Mucosa of gallbladder (tissue), 1 donor: ENCODE results near the gene DCPS. TPM values are rescaled to one million over a fixed set of nuclear protein-coding genes. Genes with fewer than 3 reads are reported as not detected.
A peak's percentile ranks its signal among the peaks of the same experiment; 100 is the strongest.
"Not testable (repeated sequence)": the region's sequence is repeated elsewhere in the genome, so short reads cannot be mapped to it uniquely, and the experiment has no call there.

Experiments used
- DNase-seq: peaks from one replicate; pipeline ENCODE4 v3.0.0-alpha.2; 2020; ENCODE audit warnings: low spot score
- total RNA-seq: library from RNA; stranded (reverse); gene quantifications from one replicate; pipeline ENCODE4 v1.2.1, GENCODE V29; 2021
- donor health status: DM: no; HTN: no; CAD: no.

Gene DCPS, protein sequence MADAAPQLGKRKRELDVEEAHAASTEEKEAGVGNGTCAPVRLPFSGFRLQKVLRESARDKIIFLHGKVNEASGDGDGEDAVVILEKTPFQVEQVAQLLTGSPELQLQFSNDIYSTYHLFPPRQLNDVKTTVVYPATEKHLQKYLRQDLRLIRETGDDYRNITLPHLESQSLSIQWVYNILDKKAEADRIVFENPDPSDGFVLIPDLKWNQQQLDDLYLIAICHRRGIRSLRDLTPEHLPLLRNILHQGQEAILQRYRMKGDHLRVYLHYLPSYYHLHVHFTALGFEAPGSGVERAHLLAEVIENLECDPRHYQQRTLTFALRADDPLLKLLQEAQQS
- total RNA-seq = 34.6 TPM

DNA sequence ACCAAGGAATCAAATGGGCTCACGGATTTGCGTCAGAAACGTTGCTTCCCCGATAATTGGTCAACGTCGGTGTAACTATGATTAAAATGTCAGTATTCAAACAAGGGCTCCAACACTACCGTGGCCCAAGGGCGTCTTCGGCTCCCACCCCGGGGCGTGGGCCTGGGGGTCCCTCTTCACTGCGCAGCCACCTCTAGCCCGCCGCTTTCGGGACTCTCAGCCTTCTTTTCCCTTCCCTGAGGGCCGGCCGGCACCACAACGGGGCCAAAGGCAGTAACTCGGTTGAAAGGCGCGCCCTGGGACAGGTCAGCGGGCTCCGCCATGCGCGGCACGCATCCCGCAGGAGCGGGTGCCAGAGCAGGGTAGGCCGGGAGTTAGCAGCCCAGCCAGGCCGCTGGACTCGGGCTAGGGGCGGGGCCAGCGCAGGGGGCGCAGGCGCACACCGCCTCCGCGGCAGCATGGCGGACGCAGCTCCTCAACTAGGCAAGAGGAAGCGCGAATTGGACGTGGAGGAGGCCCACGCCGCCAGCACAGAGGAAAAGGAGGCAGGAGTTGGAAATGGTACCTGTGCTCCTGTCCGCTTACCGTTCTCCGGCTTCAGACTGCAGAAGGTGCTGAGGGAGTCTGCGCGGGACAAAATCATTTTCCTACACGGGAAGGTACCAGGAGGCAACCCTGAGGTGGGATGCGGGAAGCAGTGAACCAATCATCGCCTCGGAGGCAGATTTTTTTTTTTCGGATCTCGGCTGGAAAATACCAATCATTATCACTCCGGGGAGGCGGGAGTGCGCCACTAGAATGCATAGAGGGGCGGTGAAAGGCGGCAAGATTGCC, at the start of gene DCPS:
Gene DCPS, plus strand, starts transcription at position 438 of the 834 bp plus-strand sequence. Its CDS starts 21 bp downstream, at position 459.
- peak; percentile 91 for DNase-seq

DNA sequence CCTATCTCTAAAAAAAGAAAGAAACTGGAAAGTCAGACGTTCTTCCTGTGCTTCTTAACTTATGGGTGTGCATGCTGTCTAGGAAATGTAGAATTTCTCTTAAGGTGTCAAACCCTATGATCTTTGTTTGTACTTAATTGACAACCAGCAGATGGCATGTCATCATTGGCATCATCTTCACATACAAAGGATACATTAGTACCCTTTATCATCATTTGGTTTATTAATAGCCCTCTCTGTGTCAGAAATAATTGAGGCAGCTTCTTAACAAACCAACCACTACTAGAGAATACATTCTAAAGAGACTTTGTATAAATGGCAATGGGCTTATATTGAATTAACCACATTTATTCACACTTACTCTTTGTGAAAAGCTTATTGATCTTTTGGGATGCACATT, 49.0 kb upstream of the DCPS start:
- DNase-seq = no peak

DNA sequence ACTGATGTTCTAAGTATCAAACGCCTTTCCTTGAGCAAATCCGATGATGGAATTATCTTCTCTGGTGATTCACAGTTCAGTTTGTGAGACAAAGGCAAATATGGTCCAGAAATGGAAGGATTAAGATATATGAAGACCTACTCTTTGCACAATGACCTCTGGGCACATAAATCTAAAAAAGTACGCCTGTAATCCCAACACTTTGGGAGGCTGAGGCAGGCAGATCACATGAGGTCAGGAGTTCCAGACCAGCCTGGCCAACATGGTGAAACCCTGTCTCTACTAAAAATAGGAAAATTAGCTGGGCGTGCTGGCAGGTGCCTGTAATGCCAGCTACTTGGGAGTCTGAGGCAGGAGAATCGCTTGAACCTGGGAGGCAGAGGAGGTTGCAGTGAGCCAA, 48.4 kb upstream of the DCPS start:
- not testable (repeated sequence) for DNase-seq

DNA sequence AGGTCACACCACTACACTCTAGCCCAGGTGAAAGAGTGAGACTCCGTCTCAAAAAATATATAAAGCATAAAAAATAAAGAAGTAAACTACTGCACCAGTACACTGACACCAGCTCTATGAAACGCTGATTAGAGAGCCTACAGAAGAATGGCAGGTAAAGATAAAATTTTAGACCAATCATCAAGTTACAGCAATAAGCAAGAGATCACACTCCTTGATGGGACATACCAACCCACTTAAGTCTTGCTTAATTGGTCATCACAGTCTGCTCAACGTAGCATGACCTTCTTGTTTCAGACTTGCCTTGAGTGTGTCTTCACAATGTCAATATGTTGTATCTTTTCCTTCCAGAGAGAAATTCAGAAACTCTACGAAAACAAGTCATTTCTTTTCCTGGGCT, 47.6 kb upstream of the DCPS start:
- DNase-seq = no peak

DNA sequence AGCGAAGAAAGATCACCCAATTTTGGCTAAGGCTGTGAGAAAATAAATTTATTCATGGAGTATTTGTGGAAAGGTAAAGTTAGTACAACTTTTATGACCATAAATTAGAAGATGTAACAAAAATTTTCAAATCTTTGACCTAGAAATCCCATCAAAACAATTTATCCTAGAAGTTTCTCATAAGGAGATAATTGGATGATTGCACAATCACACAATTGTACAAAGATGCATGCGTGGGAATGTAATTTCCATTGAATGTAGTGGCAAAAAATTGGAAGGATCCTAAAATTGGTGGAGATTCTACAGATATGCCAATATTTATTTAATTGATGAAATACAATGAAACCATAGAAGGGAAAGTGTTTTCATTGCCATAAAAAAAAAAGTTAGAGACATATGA, 46.7 kb upstream of the DCPS start:
- DNase-seq = no peak

DNA sequence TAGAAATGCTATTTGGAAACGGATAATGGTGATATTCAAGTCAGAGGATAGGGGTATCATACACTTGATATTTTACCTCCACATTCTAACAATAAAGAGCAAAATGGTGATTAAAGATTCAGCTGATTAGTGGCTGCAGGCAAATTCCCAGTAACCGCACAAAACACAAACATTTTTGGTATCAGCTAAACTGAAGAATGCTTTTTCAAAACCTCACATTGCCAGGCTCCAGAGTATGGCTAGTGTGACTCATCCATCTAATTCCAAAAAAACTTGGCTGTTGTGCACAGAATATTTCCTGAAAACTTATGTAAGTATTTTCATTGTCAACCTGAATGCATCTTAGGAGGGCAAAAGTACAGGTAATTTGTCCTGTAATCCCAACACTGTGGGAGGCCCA, 46.1 kb upstream of the DCPS start:
- DNase-seq = no peak

DNA sequence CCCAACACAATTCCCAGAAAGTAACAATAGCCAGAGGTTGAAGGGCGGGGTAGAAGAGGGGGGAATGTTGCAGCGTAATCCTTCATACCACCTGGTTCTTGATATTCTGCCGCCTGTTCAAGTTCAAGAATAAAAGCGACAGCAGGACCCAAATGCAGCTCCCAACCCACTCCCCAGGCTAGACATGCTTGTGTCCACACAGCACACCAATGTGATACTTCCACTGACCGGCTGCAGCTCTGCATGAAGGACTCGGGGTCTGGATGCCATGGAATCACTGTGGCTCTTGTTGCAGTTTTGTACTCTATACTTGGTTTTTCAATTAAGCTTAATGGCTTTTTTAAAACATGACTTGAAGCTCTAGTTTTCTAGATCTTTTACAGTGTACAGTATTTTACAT, 41.6 kb upstream of the DCPS start:
- no peak for DNase-seq

DNA sequence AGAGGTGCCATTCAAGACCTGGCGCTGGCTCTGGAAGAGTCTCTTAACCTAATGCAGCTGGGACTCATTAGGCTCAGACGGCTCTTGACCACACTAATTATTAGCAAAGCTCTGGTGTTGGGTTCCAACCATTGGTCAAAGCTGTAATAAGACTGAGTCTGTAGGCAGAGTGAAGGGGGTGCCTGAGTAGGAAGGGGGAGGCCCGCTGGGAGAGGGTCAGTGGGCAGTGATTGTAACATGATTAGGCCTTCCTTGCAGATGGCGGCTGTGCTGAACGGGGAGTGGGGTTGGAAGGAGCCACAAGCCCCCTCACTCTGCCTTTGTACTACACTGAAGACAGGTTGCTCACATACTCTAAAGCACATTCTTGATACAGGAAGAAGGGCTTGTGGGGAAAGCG, 40.4 kb upstream of the DCPS start:
- DNase-seq = no peak

DNA sequence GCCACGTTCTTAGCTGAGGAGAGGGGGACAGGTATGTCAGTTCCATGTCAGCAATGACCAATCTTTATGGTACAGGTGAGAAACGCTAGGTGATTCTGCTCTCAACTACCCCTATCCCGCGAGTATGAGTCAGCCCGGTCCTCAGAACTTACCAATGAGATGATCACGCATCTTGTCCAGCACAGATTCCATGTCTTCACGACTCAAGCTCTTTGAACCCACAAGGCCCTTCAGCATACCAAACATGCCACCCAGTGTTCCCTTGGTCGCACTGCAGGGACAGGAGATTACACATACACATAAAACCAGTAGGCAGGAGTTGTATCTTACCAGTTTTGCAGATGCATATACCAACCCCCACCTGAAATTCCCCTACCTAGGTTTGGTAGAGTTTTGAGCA, 38.0 kb upstream of the DCPS start:
- DNase-seq = no peak

DNA sequence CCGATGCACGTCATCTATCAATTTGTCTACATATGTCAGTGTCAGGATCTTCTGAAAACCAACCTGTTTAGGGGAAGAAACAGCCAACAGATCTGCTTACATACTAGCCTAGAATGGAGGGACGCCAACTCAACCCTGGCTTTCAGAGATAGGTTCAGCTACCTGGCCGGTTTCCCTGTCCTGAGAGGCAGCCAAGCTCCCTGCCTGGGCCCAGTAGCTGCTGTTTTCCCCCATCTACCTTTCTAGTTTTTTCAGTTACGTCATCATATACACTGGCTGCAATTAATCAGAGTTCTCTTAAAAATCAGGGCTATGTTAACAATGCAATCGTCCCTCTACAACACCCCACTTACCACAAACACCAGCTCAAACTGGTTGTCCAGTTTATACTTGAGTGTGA, 36.2 kb upstream of the DCPS start:
- DNase-seq = no peak

DNA sequence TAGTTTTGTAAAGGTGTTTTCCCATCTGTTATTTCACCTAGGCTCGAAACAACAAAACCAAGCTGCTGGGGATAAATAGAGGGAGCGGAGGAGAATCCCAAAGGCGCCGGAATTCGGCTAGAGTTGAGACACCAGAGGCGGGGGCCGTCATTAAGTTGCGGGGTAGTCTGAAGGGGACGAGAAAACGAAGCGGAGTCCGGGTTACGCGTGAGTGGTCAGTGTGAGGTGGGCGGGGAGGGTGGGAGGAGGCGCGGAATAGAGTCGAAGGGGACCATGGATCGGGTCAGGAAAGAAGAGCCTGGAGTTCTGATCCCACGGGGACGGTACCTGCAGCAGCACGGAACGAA, 35.5 kb upstream of the DCPS start:
- DNase-seq = no peak

DNA sequence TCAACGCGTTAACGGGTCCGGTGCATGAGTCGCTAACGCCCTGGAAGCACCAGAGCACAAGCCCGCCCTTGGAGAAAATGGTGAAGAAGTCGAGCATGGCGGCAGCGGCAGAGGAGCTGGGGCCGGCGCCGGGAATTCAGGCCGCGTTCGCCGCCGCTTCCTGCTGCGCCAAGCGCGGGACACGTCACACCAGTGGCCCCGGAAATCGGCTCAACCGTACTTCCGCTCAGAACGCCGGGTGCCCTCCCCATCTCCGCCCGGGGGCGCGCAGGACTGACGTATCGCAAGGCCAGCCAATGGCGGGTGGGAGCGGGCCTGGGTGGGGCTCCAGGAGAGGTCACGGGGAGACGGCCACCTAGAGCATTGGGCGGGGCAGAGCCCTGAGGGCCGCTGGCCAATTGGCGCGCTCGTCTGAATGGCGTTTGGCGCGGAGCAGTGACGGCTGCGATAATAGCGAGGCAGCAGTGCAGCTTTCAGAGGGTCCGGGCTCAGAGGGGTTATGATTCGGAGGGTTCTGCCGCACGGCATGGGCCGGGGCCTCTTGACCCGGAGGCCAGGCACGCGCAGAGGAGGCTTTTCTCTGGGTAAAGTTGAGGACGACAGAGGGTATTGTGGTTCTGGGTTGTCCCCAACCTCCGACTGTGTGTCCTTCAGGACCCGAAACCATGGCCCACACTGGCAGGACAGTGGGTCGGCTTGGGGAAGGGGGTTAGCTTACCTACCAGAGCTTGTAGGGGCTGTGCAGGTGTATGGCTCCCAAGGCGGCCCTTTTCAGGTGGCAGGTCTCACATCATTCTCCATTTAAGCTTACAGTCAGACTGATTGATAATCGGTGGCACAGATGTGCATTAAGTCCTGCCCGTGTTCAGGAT, 34.9 kb upstream of the DCPS start, which contains the start of the genes FOXRED1 and SRPRA:
Gene FOXRED1, plus strand, starts transcription at position 447 of the 872 bp plus-strand sequence. Its CDS starts 53 bp downstream, at position 500.
Gene SRPRA, minus strand, starts transcription at position 188 of the 872 bp plus-strand sequence. Its CDS starts 91 bp downstream, at position 97.
- DNase-seq = peak; percentile 99

DNA sequence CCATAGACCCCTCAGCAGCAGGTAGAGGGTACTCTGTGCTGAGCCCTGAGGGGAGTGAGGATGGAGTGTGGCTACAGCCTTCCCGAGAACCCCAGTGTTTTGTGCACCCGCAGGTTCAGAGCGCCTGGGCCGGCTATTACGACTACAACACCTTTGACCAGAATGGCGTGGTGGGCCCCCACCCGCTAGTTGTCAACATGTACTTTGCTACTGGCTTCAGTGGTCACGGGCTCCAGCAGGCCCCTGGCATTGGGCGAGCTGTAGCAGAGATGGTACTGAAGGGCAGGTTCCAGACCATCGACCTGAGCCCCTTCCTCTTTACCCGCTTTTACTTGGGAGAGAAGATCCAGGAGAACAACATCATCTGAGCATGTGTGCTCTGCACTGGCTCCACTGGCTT, 26.5 kb upstream of the DCPS start:
- no peak for DNase-seq

DNA sequence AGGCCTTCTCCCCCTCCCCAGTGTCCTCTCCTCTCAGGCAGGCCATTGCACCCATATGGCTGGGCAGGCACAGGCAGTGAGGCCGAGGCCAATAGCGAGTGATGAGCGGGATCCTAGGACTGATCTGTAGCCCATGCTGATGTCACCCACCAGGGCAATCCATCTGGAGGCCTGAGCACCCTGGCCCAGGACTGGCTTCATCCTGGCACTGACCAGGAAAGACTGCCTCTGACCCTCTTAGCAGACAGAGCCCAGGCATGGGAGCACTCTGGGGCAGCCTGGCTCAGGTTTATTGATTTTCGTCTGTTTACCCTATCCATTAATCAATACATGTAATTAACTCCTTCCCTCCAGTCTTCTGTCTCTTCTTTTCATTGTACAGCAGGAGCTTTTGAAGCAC, 26.1 kb upstream of the DCPS start:
- peak; percentile 42 for DNase-seq

DNA sequence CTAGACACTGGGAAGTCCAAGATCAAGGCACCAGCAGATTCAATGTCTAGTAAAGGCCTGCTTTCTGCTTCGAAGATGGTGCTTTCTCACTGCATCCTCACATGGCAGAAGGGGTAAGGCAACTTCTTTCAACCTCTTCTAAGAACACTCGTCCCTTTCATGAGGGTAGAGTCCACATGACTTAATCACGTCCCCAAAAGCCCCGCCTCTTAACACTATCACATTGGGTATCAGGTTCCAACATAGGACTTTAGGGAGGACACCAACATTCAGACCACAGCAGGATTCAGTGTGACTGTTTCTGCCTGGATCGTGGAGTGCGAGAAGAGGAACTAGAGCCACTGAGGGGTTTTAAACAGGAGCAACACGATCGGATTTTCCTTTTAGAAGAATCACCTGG, 24.7 kb upstream of the DCPS start:
- DNase-seq = no peak

DNA sequence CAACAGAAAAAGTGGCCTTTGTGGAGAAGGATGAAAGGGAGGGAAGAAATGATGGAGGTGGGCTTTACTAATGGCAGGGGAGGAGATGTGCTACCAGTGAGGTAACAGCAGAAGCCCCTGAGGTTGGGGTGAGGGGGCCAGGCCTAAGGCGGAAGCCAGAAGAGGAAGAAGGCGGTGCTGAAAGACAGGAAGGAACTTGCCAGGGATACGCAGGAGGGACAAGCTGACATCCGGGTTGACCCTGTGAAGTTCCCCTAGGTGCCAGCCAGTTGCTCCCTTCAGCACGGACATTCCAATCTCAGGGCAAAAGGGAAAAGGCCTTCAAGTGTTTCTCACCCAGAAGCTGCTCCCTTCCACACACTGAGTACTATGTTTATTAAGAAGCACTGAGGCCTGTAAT, 23.3 kb upstream of the DCPS start:
- no peak for DNase-seq

DNA sequence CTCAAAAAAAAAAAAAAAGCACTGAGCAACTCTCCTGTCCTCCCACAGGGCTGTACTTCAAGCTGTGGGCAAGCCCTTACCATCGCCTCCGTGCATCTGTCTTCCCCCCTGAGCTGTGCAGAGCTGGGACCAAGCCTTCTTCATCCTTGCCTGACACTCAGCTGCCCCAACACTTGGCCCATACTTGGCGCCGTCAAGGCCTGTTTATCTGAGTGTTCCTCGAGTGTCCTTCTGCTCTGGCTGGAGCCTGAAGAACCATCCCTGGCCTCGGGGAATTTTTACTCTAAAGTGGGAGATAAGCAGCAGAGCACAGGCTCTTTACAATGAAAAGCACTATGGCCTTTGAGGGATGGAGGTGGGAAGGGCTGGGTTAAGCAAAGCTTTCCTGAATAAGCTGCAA, 22.6 kb upstream of the DCPS start:
- no peak for DNase-seq

DNA sequence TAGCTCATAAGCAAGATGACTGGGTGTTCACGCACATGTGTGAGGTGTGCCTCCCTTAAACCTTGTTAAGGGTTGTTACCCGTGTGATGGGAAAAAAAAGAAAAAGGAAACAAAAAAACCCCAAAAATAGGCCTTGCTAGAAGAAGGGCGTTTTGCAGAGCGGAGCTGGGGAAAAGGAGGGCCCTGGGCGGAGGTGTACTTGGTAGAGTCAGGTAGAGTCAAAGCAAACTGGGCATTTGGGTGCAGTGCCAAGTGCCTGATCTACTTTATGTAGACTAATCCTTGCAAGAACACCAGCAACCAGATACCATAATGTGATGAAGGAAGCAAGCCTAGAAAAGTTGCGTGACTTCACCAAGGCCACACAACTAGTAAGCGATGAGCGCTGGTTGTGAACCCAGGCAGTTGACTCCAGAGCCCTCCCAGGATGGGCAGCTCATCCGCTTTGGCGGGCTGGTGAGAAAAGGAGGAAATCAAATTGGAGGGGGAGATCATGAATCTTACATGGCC, 22.1 kb upstream of the DCPS start:
- DNase-seq = no peak

DNA sequence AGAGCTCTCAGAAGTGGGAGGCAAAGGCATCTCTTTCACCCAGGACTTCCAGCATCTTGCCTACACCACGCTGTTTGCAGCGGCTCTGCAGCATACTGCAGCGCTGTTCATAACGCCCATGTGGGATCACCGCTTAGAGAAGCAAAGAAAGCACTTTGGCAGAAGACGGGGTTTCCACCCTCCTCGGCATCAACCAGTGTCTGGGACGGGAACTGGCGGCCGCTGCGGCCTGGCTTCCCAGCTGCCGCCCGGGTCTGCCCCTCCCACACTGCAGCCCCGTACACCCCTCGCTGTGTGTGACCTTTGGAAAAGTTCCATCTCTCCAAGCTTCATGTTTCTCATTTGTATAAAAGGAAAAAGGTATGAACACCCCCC, 21.5 kb upstream of the DCPS start:
- DNase-seq = peak; percentile 31

DNA sequence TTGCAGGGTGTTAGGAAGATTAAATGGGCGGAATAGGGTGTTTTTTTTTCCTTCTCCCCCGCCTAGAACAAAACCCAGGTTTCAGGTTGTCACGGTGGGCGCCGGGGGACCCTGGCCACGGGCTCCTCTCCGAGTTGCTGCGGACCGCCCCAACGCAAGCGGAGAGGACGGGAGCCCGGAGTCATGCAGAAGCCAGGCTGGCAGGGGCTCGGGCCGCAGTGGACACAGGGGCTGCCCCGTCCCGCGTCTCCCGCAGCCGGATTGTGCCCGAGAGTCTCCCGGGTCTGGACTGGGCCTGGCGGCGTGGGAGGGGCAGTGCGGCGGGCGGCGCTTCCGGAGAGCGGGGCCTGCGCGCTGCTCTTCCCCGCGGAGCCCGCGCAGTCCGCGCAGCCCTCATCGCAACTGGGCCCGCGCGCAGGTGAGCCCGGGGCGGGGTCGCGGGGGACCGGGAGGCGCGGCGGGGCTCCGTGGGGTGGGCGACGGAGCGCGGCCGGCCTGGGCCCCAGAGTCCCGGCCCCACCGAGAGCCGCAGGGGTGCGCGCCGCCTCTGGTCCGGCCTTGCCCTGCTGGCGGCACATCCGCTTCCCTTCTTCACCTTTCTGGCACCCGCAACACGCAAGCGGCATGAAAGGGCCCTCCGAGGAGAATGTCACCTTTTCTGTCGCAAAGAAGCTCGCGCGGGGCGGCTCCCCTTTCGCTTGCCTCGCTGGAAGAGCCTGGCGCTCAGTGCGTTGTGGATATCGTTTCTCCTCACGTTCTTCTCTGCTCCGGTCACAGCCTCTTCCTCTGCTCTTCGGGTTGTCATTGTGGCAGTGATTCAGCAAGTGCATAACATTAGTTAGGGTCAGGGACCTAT, 20.9 kb upstream of the DCPS start, which contains the start of gene TIRAP:
Gene TIRAP, plus strand, starts transcription at position 358 of the 856 bp plus-strand sequence. CDS start 7,802 bp downstream, outside the sequence.
- DNase-seq = peak; percentile 55

DNA sequence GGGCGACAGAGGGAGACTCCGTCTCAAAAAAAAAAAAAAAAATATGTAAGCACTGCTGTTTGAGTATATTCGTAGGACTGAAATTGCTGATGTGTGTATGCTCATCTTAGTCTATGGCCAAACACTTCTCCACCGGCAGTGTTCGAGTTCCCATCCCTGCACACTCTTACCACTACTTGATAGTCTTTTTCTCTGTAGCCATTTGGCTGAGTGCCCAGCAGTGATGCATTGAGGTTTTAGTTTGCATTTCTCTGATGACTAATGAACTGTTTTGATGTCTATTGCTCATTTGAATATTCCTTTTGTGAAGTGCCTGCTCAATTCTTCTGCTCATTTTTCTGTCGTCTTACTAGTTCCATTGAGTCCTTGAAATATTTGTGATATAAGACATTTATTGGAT, 19.0 kb upstream of the DCPS start:
- peak; percentile 86 for DNase-seq
